ENCODE data around the gene MAP3K15. TPM values are rescaled to one million over a fixed set of nuclear protein-coding genes. Genes with fewer than 3 reads are reported as not detected.
A peak's percentile ranks its signal among the peaks of the same experiment; 100 is the strongest.

Gene MAP3K15
- total and polyA plus RNA-seq, 2 of the 13 experiments (the other 11 are each of a cell fraction or from before 2014, with no cell fraction given), result 3.9 to 6.4 TPM

GRCh38 chrX:19513383-19513782, 1.9 kb downstream of the MAP3K15 start:
- ATAC-seq, result peak; percentile 77
- peaks cover 14% of the 10 kb centered on the region for H3K4me1 ChIP-seq (ENCODE audit: insufficient read depth, low read length)
- TF ChIP-seq, protein P1, sequence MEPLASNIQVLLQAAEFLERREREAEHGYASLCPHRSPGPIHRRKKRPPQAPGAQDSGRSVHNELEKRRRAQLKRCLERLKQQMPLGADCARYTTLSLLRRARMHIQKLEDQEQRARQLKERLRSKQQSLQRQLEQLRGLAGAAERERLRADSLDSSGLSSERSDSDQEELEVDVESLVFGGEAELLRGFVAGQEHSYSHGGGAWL (CRISPR knock-in tag; IDR thresholded peaks at IDR 0.05), result no peak
- TF ChIP-seq ZNF207 (IDR thresholded peaks at IDR 0.05; ENCODE audit: borderline replicate concordance) (no peak), ZNF770 (CRISPR knock-in tag; IDR thresholded peaks at IDR 0.05) (0 out of 2 replicates have a peak, but pooled peaks have one; percentile 48), KMT2A (CRISPR knock-in tag; IDR thresholded peaks at IDR 0.05) (no peak), TOE1 (CRISPR knock-in tag; IDR thresholded peaks at IDR 0.05) (no peak), POGK (CRISPR knock-in tag; conservative IDR thresholded peaks at IDR 0.05) (no peak), ZFP37 (CRISPR knock-in tag; IDR thresholded peaks at IDR 0.05; ENCODE audit: borderline replicate concordance) (no peak), ATAD3A (CRISPR knock-in tag; IDR thresholded peaks at IDR 0.05) (no peak), PATZ1 (CRISPR knock-in tag; IDR thresholded peaks at IDR 0.05) (peak; percentile 59; the same call in 1 of the 2 replicates), ZNF335 (CRISPR knock-in tag; IDR thresholded peaks at IDR 0.05) (no peak), SAP130 (CRISPR knock-in tag; IDR thresholded peaks at IDR 0.05; ENCODE audit: low read depth) (peak; percentile 16; the same call in 1 of the 2 replicates), ZNF329 (CRISPR knock-in tag; IDR thresholded peaks at IDR 0.05; ENCODE audit: low read depth) (no peak), NR2F6 (IDR thresholded peaks at IDR 0.05) (no peak), NR2F6 (CRISPR knock-in tag; IDR thresholded peaks at IDR 0.05) (no peak)
- TF ChIP-seq, protein P2, sequence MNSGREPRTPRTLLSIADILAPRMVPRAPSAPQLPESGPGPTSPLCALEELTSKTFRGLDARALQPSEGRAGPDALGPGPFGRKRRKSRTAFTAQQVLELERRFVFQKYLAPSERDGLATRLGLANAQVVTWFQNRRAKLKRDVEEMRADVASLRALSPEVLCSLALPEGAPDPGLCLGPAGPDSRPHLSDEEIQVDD (CRISPR knock-in tag; IDR thresholded peaks at IDR 0.05; ENCODE audit: borderline replicate concordance), result no peak
- TF ChIP-seq, protein P3, sequence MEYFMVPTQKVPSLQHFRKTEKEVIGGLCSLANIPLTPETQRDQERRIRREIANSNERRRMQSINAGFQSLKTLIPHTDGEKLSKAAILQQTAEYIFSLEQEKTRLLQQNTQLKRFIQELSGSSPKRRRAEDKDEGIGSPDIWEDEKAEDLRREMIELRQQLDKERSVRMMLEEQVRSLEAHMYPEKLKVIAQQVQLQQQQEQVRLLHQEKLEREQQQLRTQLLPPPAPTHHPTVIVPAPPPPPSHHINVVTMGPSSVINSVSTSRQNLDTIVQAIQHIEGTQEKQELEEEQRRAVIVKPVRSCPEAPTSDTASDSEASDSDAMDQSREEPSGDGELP (IDR thresholded peaks at IDR 0.05; ENCODE audit: borderline replicate concordance, low read depth), result peak; percentile 84
- H3K9ac ChIP-seq (ENCODE audit: insufficient read depth, low read depth, low read length), result no peak overlapping the region
- H3K4me3 ChIP-seq (replicated peaks in 1 of 3; ENCODE audit: insufficient read depth in 1 of 3, low read depth in 2 of 3, low read length in 3 of 3), result peak overlapping the region in 2 of 3 experiments; percentile 23 to 30; a peak in 3 of 6 replicates
- H2AFZ ChIP-seq (ENCODE audit: low read length), result no peak overlapping the region
- WGBS (ENCODE audit: low lambda C conversion rate), result no CpG with 5 or more reads among the region's 4 CpGs
- no peaks in the 10 kb centered on the region for H4K20me1 ChIP-seq (ENCODE audit: insufficient read depth, low read length)
- peak overlapping the region; percentile 13 for H3K27ac ChIP-seq (ENCODE audit: extremely low read length, insufficient read depth, low read length)
- H3K27me3 ChIP-seq (ENCODE audit: control insufficient read depth in 1 of 2, insufficient read depth in 2 of 2, low read length in 2 of 2), result no peaks in the 10 kb centered on the region
- H3K79me2 ChIP-seq (ENCODE audit: insufficient read depth, low read length), result no peaks in the 10 kb centered on the region
- in situ Hi-C loops (cut with HindIII; ENCODE audit: extremely low pct_ligation_motif_present, low pct_unique_long_range_greater_than_20kb), result no loop called here
- no peaks in the 10 kb centered on the region for H3K36me3 ChIP-seq (replicated peaks in 1 of 2; ENCODE audit: control insufficient read depth in 1 of 2, insufficient read depth in 2 of 2, low read length in 2 of 2)
- peak; percentile 82 for FAIRE-seq
- ChIA-PET CTCF (ENCODE audit: low intra/inter-chr PET ratio, low total read pairs) (no interaction called here), POLR2A (no interaction called here)
- peak; percentile 53 for DNase-seq (ENCODE audit: low spot score)
- no peaks in the 10 kb centered on the region for H3K9me3 ChIP-seq (ENCODE audit: low read length)
- no TSS peak for BruUV-seq (replicated peaks)
- intact Hi-C loops (cut with micrococcal nuclease; ENCODE audit: unreplicated experiment), result no loop called here
- H3K4me2 ChIP-seq (ENCODE audit: low read depth, low read length), result peak overlapping the region; percentile 70
